IPS-15b (cell line): ENCODE measurements around the gene DZANK1.
"Not testable (repeated sequence)": the region's sequence is repeated elsewhere in the genome, so short reads cannot be mapped to it uniquely, and the experiment has no call there.

Source experiments
- H3K27me3 ChIP-seq: one replicate; pipeline ENCODE4 v1.6.1; 2013; ENCODE audit warnings: low read length; ENCODE audit not compliant: control insufficient read depth, insufficient read depth
- H3K36me3 ChIP-seq: one replicate; pipeline ENCODE4 v1.6.1; 2013; ENCODE audit warnings: low read length; ENCODE audit not compliant: control insufficient read depth, insufficient read depth
- H3K4me1 ChIP-seq: one replicate; pipeline ENCODE4 v1.6.1; 2013; ENCODE audit warnings: mild to moderate bottlenecking, low read length; ENCODE audit not compliant: control insufficient read depth, insufficient read depth
- H3K4me3 ChIP-seq: one replicate; pipeline ENCODE4 v1.5.1; 2013; ENCODE audit warnings: low read depth, low read length
- H3K9ac ChIP-seq: one replicate; pipeline ENCODE4 v1.6.1; 2013; ENCODE audit warnings: low read depth, mild to moderate bottlenecking, low read length
- H3K9me3 ChIP-seq: one replicate; pipeline ENCODE4 v1.6.1; 2013; ENCODE audit warnings: mild to moderate bottlenecking, low read length; ENCODE audit not compliant: control insufficient read depth, insufficient read depth

Gene DZANK1

DNA sequence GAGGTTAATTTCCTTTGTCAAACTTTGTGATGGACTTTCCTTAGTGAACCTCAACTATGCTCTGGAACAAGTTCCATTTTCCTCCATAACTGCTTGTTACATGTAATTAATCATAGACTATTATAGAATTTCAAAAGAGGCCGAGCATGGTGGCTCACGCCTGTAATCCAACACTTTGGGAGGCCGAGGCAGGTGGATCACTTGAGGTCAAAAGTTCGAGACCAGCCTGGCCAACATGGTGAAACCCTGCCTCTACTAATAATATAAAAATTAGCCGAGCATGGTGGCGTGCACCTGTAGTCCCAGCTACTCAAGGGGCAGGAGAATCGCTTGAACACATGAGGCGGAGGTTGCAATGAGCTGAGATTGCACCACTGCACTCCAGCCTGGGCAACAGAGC lies 68.1 kb downstream of the DZANK1 start:
- not testable (repeated sequence) for H3K4me1 ChIP-seq, H3K9ac ChIP-seq, H3K9me3 ChIP-seq, H3K4me3 ChIP-seq, H3K36me3 ChIP-seq, H3K27me3 ChIP-seq

- no peaks in the 10 kb centered on the region for H3K36me3 ChIP-seq
- no peaks in the 10 kb centered on the region for H3K9me3 ChIP-seq
- peaks cover 2% of the 10 kb centered on the region for H3K4me1 ChIP-seq
- no peak overlapping the region for H3K4me3 ChIP-seq
- no peaks in the 10 kb centered on the region for H3K27me3 ChIP-seq
- no peak overlapping the region for H3K9ac ChIP-seq
These were observed 69.8 kb downstream of the DZANK1 start for GRCh38 chr20:18397030-18397429.

GRCh38 chr20:18395544-18395943 lies 71.3 kb downstream of the DZANK1 start:
- Histone ChIP-seq H3K4me1 (peaks cover 2% of the 10 kb centered on the region), H3K27me3 (no peaks in the 10 kb centered on the region), H3K9ac (no peak overlapping the region), H3K4me3 (no peak overlapping the region), H3K9me3 (no peaks in the 10 kb centered on the region), H3K36me3 (no peaks in the 10 kb centered on the region)

- Histone ChIP-seq H3K9ac (no peak overlapping the region), H3K36me3 (no peaks in the 10 kb centered on the region), H3K4me1 (peaks cover 2% of the 10 kb centered on the region), H3K4me3 (no peak overlapping the region), H3K27me3 (no peaks in the 10 kb centered on the region), H3K9me3 (no peaks in the 10 kb centered on the region)
These were observed 72.5 kb downstream of the DZANK1 start for GRCh38 chr20:18394363-18394762.

DNA sequence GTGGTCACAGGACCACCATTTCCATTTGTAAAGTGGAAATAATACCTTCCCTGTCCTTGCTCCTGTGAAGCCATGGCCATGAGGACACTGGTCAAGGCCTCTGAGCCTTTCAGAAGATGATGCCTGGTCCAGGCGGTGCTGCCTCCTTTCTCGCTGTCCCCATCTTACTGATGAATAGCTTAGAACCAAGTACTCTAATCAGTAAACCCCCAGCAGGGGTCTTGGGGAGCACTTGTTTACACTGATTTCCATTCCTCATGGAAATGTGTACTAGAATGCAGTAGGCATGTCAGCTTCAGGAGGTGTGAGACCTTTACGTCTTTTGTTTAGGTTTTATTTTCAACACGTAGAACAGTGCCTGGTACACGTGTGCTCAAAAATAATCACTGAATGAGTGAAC lies 75.1 kb downstream of the DZANK1 start:
- Histone ChIP-seq H3K27me3 (no peaks in the 10 kb centered on the region), H3K4me3 (no peak overlapping the region), H3K4me1 (peaks cover 2% of the 10 kb centered on the region), H3K36me3 (no peaks in the 10 kb centered on the region), H3K9me3 (no peaks in the 10 kb centered on the region), H3K9ac (no peak overlapping the region)

DNA sequence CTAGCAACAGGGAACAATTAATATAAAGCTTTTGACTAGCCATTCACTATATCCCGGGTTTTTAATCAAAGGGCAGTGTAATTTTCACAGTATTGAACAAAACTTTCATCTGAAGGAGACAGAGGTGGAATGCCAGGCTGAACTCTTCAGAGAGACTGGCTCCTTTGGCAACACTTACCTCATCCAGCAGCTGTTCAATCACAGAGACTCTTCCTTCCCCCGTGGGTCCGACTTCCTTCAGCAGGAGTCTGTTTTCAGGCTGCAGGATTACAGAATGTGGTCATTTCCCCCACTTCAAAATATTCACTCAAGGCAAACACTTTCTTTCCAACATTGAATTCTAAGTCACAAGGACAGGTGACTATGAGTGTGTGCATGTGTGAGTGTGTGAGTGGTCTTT lies 76.6 kb downstream of the DZANK1 start:
- Histone ChIP-seq H3K36me3 (no peaks in the 10 kb centered on the region), H3K27me3 (no peaks in the 10 kb centered on the region), H3K9ac (no peak overlapping the region), H3K9me3 (no peaks in the 10 kb centered on the region), H3K4me1 (peaks cover 2% of the 10 kb centered on the region), H3K4me3 (no peak overlapping the region)

DNA sequence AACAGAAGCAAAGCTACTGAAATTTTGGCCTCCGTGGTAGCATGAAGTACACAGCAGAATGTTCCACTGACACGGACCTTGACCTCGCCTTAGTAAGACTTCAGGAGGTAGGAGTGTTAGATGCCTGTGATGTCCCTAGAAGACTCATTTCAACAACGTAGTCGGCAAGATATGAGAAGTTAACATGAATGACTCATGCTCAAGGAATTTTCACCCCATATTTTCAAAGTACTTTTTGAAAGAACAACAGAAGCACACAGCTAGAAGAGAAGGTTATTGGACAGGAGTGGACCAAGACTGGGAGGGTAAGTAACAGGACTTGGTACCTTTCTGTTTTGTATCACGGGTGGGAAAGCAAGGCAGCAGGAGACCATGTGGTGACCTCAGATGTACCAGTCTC lies 78.0 kb downstream of the DZANK1 start:
- Histone ChIP-seq H3K9ac (no peak overlapping the region), H3K4me1 (no peaks in the 10 kb centered on the region), H3K4me3 (no peak overlapping the region), H3K36me3 (peaks cover 4% of the 10 kb centered on the region), H3K9me3 (no peaks in the 10 kb centered on the region), H3K27me3 (no peaks in the 10 kb centered on the region)

DNA sequence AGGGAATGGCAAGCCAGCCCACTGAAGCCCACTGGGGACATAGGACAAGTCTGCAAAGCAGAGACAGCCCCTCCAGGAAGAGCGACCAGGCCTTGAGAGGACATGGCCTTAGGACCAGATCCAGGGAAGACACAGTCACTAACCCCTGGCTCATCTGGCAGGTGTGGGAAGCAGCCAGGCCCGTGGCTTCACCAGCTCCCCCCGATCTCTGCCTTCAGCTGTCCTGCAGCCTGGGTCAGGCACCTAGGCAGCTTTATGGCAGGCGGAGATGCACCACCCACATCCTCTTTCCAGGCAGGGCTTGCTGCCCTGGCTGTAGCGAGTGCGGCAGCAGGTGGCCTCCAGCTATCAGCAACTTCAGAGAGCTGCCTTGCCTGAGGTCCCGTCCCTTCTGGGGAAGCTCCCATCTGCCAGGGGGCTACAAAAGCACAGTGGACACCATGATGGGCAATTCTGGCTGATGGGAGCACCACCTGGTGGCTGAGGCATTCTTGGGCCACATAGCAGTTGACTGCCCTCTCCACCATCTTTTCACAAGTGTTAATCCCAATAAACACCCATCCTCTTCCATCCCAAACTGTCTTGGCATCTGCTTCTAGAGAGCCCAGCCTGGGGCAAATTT lies 85.8 kb downstream of the DZANK1 start:
- Histone ChIP-seq H3K4me1 (no peaks in the 10 kb centered on the region), H3K36me3 (peaks cover 4% of the 10 kb centered on the region), H3K9me3 (no peaks in the 10 kb centered on the region), H3K27me3 (no peaks in the 10 kb centered on the region), H3K9ac (no peak overlapping the region), H3K4me3 (no peak overlapping the region)

- H3K9me3 ChIP-seq: no peaks in the 10 kb centered on the region
- no peak overlapping the region for H3K4me3 ChIP-seq
- no peaks in the 10 kb centered on the region for H3K36me3 ChIP-seq
These were observed 88.8 kb downstream of the DZANK1 start for GRCh38 chr20:18377896-18378481.

GRCh38 chr20:18375551-18375950 lies 91.3 kb downstream of the DZANK1 start:
- H3K9ac ChIP-seq, H3K36me3 ChIP-seq, H3K9me3 ChIP-seq, H3K27me3 ChIP-seq, H3K4me1 ChIP-seq, H3K4me3 ChIP-seq: not testable (repeated sequence)

More at GRCh38 chr20:18377896-18378481, 88.8 kb downstream of the DZANK1 start:
- Histone ChIP-seq H3K4me1 (no peaks in the 10 kb centered on the region), H3K27me3 (no peaks in the 10 kb centered on the region), H3K9ac (no peak overlapping the region)

- Histone ChIP-seq H3K9ac (no peak overlapping the region), H3K36me3 (no peaks in the 10 kb centered on the region), H3K9me3 (no peaks in the 10 kb centered on the region), H3K4me1 (no peaks in the 10 kb centered on the region), H3K27me3 (no peaks in the 10 kb centered on the region), H3K4me3 (no peak overlapping the region)
These were observed 94.5 kb downstream of the DZANK1 start for GRCh38 chr20:18372296-18372695.

DNA sequence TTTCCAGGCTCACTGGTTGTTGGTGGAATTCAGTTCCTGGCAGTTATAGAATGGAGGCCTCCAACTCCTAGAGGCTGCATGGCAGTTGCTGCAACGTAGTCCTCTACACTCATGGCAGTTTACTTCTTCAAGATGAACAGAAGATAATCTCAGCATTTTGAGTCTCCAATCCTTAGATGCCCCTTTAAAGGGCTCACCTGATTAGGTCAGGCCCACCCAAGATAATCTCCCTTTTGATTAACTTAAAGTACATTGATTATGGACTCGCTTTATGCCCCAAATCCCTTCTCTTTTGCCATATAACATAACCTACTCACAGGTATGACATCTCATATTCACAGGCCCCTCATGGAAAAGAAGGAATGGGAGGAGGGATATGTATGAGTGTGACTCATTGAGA lies 102.1 kb downstream of the DZANK1 start:
- no peaks in the 10 kb centered on the region for H3K9me3 ChIP-seq
- H3K4me3 ChIP-seq: no peak overlapping the region
- no peaks in the 10 kb centered on the region for H3K4me1 ChIP-seq
- H3K9ac ChIP-seq: no peak overlapping the region
- H3K36me3 ChIP-seq: no peaks in the 10 kb centered on the region
- H3K27me3 ChIP-seq: no peaks in the 10 kb centered on the region
